Measurements from ENCODE around the gene ZMAT2. TPM values are rescaled to one million over a fixed set of nuclear protein-coding genes. Genes with fewer than 3 reads are reported as not detected.
A peak's percentile ranks its signal among the peaks of the same experiment; 100 is the strongest.

Gene ZMAT2
- total RNA-seq, 1 experiment from 2014 or later, result 55.3 TPM

- no peak for TF ChIP-seq YY1 (IDR thresholded peaks at IDR 0.05; ENCODE audit: extremely low read depth, insufficient replicate concordance, low read depth, low read length)
- TF ChIP-seq MAX (IDR thresholded peaks at IDR 0.05), result no peak
- TF ChIP-seq JUND (IDR thresholded peaks at IDR 0.05), result no peak
- TF ChIP-seq POLR2AphosphoS5 (IDR thresholded peaks at IDR 0.05; ENCODE audit: low read depth, low read length), result no peak
- no peak for TF ChIP-seq ZFX (IDR thresholded peaks at IDR 0.05)
- TF ChIP-seq, protein P1, sequence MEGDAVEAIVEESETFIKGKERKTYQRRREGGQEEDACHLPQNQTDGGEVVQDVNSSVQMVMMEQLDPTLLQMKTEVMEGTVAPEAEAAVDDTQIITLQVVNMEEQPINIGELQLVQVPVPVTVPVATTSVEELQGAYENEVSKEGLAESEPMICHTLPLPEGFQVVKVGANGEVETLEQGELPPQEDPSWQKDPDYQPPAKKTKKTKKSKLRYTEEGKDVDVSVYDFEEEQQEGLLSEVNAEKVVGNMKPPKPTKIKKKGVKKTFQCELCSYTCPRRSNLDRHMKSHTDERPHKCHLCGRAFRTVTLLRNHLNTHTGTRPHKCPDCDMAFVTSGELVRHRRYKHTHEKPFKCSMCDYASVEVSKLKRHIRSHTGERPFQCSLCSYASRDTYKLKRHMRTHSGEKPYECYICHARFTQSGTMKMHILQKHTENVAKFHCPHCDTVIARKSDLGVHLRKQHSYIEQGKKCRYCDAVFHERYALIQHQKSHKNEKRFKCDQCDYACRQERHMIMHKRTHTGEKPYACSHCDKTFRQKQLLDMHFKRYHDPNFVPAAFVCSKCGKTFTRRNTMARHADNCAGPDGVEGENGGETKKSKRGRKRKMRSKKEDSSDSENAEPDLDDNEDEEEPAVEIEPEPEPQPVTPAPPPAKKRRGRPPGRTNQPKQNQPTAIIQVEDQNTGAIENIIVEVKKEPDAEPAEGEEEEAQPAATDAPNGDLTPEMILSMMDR (IDR thresholded peaks at IDR 0.05 in 2 of 3, conservative IDR thresholded peaks at IDR 0.05 in 1 of 3; ENCODE audit: borderline replicate concordance in 1 of 3, insufficient read depth in 1 of 3, low read depth in 2 of 3, low read length in 2 of 3), result no peak
- BruUV-seq (replicated peaks), result no TSS peak
- Histone ChIP-seq H4K20me1 (ENCODE audit: insufficient read depth) (no peaks in the 10 kb centered on the region), H3K27me3 (ENCODE audit: insufficient read depth, low read length) (no peaks in the 10 kb centered on the region), H2AFZ (ENCODE audit: low read depth, low read length, poor library complexity, severe bottlenecking) (no peak overlapping the region), H3K9me2 (ENCODE audit: insufficient read depth) (no peaks in the 10 kb centered on the region), H3K4me3 (replicated peaks in 1 of 2; ENCODE audit: low read depth in 1 of 2, low read length in 2 of 2) (no peak overlapping the region), H3K9me3 (ENCODE audit: control insufficient read depth in 1 of 2, insufficient read depth in 1 of 2, low read depth in 1 of 2, low read length in 2 of 2) (no peaks in the 10 kb centered on the region), H3K27ac (ENCODE audit: low read depth, low read length) (no peak overlapping the region), H3K79me2 (ENCODE audit: insufficient read depth, low read length) (peaks cover 18% of the 10 kb centered on the region), H3K36me3 (ENCODE audit: control insufficient read depth in 1 of 2, insufficient read depth in 2 of 2, low read length in 2 of 2) (peaks cover 38 to 44% of the 10 kb centered on the region in 2 experiments; a peak in 3 of 4 replicates), H3K4me2 (ENCODE audit: low read length) (no peak overlapping the region), H3K4me1 (ENCODE audit: control insufficient read depth in 1 of 2, insufficient read depth in 2 of 2, low read length in 2 of 2) (no peaks in the 10 kb centered on the region), H3K9ac (ENCODE audit: low read length) (no peak overlapping the region)
- peak; percentile 5; the same call in 1 of the 2 replicates for ATAC-seq
- POLR2A ChIA-PET, result interaction anchor here (1.2 kb wide), 1 partner anchor 18 kb away, joined by 3 read pairs; no protein-coding TSS in a partner anchor
- RAD21 ChIA-PET (ENCODE audit: low non-redundant PET in 1 of 2, low total read pairs in 2 of 2, uncharacterized antibody in 2 of 2, unreplicated experiment in 2 of 2), result no interaction called here
- intact Hi-C loops (cut with micrococcal nuclease), result no loop called here
- no peak for DNase-seq (ENCODE audit: low read depth, low spot score)
- CTCF ChIA-PET, result no interaction called here
Measured at GRCh38 chr5:140672455-140673186, 27.6 kb upstream of the ZMAT2 start.
